ELF-1 (cell line): ENCODE measurements around the gene PPP3R1.

ENCODE experiments used
- DNase-seq: peaks from one replicate; pipeline ENCODE4 v3.0.0-alpha.2; 2016; ENCODE audit warnings: low read depth, low spot score

The PPP3R1 gene

GRCh38 chr2:68234405-68234804 lies 17.9 kb downstream of the PPP3R1 start:
- DNase-seq: no peak

- DNase-seq: no peak
Observed at GRCh38 chr2:68231061-68231372, 21.3 kb downstream of the PPP3R1 start.

- no peak for DNase-seq
Observed at GRCh38 chr2:68230241-68231060, 21.9 kb downstream of the PPP3R1 start.

GRCh38 chr2:68226794-68227193 lies 25.5 kb downstream of the PPP3R1 start:
- DNase-seq: no peak

GRCh38 chr2:68225119-68225632 lies 27.2 kb downstream of the PPP3R1 start:
- peak; percentile 36 for DNase-seq

GRCh38 chr2:68223419-68223818 lies 28.9 kb downstream of the PPP3R1 start:
- DNase-seq: no peak

- no peak for DNase-seq
Observed at GRCh38 chr2:68222287-68222686, 30.0 kb downstream of the PPP3R1 start.

GRCh38 chr2:68218343-68218901 lies 33.9 kb downstream of the PPP3R1 start:
- DNase-seq: no peak

GRCh38 chr2:68217729-68218128 lies 34.6 kb downstream of the PPP3R1 start:
- no peak for DNase-seq

GRCh38 chr2:68216454-68217310 lies 35.6 kb downstream of the PPP3R1 start:
- no peak for DNase-seq

- DNase-seq: no peak
Observed at GRCh38 chr2:68214381-68214780, 38.0 kb downstream of the PPP3R1 start.

GRCh38 chr2:68206793-68207192 lies 45.5 kb downstream of the PPP3R1 start:
- DNase-seq: no peak

GRCh38 chr2:68203587-68203986 lies 48.7 kb downstream of the PPP3R1 start:
- no peak for DNase-seq

- no peak for DNase-seq
Observed at GRCh38 chr2:68200157-68200787, 52.1 kb downstream of the PPP3R1 start.

- DNase-seq: no peak
Observed at GRCh38 chr2:68196120-68196716, 56.1 kb downstream of the PPP3R1 start.

GRCh38 chr2:68195096-68195495 lies 57.2 kb downstream of the PPP3R1 start:
- DNase-seq: no peak

- DNase-seq: no peak
Observed at GRCh38 chr2:68193787-68194372, 58.5 kb downstream of the PPP3R1 start.

GRCh38 chr2:68193144-68193543 lies 59.2 kb downstream of the PPP3R1 start:
- DNase-seq: no peak

- DNase-seq: no peak
Observed at GRCh38 chr2:68190991-68191731, 61.2 kb downstream of the PPP3R1 start.

- no peak for DNase-seq
Observed at GRCh38 chr2:68189991-68190784, 62.1 kb downstream of the PPP3R1 start.
